HPDE6-E6E7 (cell line): ENCODE data around the gene SUMO1.
"Not testable (repeated sequence)": the region's sequence is repeated elsewhere in the genome, so short reads cannot be mapped to it uniquely, and the experiment has no call there.

Experiments
- DNase-seq: peaks from one replicate; pipeline ENCODE4 v3.0.0; 2011; ENCODE audit warnings: missing footprints; ENCODE audit errors: extremely low spot score

SUMO1 gene

GRCh38 chr2:202238234-202239197 is at the start of gene SUMO1:
Gene SUMO1, minus strand, starts transcription at chr2:202238597. Its CDS starts 146 bp downstream, at chr2:202238451.
- peak; percentile 79 for DNase-seq

- no peak for DNase-seq
Observed at GRCh38 chr2:202286595-202286994, 48.2 kb upstream of the SUMO1 start.

GRCh38 chr2:202278944-202279343 is 40.5 kb upstream of the SUMO1 start:
- DNase-seq, result no peak

GRCh38 chr2:202278036-202278760 is 39.8 kb upstream of the SUMO1 start:
- DNase-seq, result peak; percentile 44

GRCh38 chr2:202276078-202276720 is 37.8 kb upstream of the SUMO1 start:
- DNase-seq, result peak; percentile 73

- no peak for DNase-seq
Observed at GRCh38 chr2:202270487-202270886, 32.1 kb upstream of the SUMO1 start.

GRCh38 chr2:202269585-202269984 is 31.2 kb upstream of the SUMO1 start:
- DNase-seq, result no peak

- no peak for DNase-seq
Observed at GRCh38 chr2:202267495-202267894, 29.1 kb upstream of the SUMO1 start.

GRCh38 chr2:202265467-202266277 is 27.3 kb upstream of the SUMO1 start, which contains the start of gene NOP58:
Gene NOP58, plus strand, starts transcription at chr2:202265763. Its CDS starts 179 bp downstream, at chr2:202265942.
- peak; percentile 93 for DNase-seq

- no peak for DNase-seq
Observed at GRCh38 chr2:202261531-202261930, 23.1 kb upstream of the SUMO1 start.

GRCh38 chr2:202251494-202251893 is 13.1 kb upstream of the SUMO1 start:
- no peak for DNase-seq

GRCh38 chr2:202249521-202250253 is 11.3 kb upstream of the SUMO1 start:
- peak; percentile 80 for DNase-seq

GRCh38 chr2:202247710-202248109 is 9.3 kb upstream of the SUMO1 start:
- not testable (repeated sequence) for DNase-seq

GRCh38 chr2:202237787-202238233 is 587 bp downstream of the SUMO1 start:
- DNase-seq, result peak; percentile 31

GRCh38 chr2:202221873-202222272 is 16.5 kb downstream of the SUMO1 start:
- no peak for DNase-seq

- no peak for DNase-seq
Observed at GRCh38 chr2:202215179-202215578, 23.2 kb downstream of the SUMO1 start.

- no peak for DNase-seq
Observed at GRCh38 chr2:202208526-202208925, 29.9 kb downstream of the SUMO1 start.

- DNase-seq, result no peak
Observed at GRCh38 chr2:202204855-202205254, 33.5 kb downstream of the SUMO1 start.

GRCh38 chr2:202203348-202203747 is 35.0 kb downstream of the SUMO1 start:
- no peak for DNase-seq
